ENCODE measurements around the gene AGBL1.

The AGBL1 gene

DNA sequence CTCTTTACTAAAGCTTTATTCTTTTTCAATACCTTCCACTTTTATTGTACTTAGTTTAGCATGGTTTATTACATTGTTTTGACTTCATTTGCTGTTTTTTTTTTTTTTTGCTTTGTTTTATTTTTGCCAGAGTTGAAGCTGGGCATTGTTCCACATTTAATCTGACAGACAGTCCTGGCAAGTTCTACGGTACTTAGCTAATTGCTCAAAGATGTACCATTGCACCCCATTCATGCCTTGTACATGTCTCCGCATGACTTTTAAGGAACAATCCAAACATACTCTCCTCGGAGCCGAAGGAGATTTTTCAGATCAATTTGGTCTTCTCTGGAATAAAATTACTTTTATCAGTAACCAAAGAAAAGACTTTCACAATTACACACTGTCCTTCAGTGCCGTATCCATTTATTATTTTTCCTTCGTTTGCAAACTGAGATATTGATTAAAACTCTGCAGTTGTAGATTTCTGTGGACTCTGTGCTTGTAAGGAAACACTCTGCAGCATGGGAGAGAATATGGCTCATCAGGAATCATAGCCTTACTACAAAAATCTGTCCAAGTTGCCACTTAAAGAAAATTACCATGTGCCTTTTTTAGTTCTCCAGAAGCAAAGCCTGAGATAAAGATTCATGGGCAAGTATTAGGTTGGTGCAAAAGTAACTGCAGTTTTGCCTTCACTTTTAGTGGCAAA, 952.0 kb downstream of the AGBL1 start:
- Histone ChIP-seq H3K79me2 (ENCODE audit: insufficient read depth, low read length) (no peaks in the 10 kb centered on the region), H2AFZ (ENCODE audit: low read depth, low read length, severe bottlenecking) (no peak overlapping the region), H3K9me3 (ENCODE audit: insufficient read depth, low read length) (no peaks in the 10 kb centered on the region), H3K27me3 (ENCODE audit: low read length) (no peaks in the 10 kb centered on the region), H3K4me3 (ENCODE audit: insufficient read depth, low read length, poor library complexity, severe bottlenecking) (no peak overlapping the region), H3F3A (ENCODE audit: insufficient read depth) (no peaks in the 10 kb centered on the region), H3K9me2 (replicated peaks; ENCODE audit: insufficient read depth, low read length) (no peaks in the 10 kb centered on the region), H3K9ac (ENCODE audit: low read length) (no peak overlapping the region), H3K36me3 (ENCODE audit: low read length) (no peaks in the 10 kb centered on the region), H3K27ac (ENCODE audit: low read depth, low read length) (no peak overlapping the region), H4K20me1 (ENCODE audit: low read depth, low read length) (no peaks in the 10 kb centered on the region), H3K4me2 (ENCODE audit: low read depth, low read length, poor library complexity, severe bottlenecking) (no peak overlapping the region)
- TF ChIP-seq EZH2phosphoT487 (conservative IDR thresholded peaks at IDR 0.05; ENCODE audit: low read length): no peak
- TF ChIP-seq, protein P1, sequence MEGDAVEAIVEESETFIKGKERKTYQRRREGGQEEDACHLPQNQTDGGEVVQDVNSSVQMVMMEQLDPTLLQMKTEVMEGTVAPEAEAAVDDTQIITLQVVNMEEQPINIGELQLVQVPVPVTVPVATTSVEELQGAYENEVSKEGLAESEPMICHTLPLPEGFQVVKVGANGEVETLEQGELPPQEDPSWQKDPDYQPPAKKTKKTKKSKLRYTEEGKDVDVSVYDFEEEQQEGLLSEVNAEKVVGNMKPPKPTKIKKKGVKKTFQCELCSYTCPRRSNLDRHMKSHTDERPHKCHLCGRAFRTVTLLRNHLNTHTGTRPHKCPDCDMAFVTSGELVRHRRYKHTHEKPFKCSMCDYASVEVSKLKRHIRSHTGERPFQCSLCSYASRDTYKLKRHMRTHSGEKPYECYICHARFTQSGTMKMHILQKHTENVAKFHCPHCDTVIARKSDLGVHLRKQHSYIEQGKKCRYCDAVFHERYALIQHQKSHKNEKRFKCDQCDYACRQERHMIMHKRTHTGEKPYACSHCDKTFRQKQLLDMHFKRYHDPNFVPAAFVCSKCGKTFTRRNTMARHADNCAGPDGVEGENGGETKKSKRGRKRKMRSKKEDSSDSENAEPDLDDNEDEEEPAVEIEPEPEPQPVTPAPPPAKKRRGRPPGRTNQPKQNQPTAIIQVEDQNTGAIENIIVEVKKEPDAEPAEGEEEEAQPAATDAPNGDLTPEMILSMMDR (IDR thresholded peaks at IDR 0.05; ENCODE audit: insufficient read depth, low read length, poor library complexity, severe bottlenecking): no peak

DNA sequence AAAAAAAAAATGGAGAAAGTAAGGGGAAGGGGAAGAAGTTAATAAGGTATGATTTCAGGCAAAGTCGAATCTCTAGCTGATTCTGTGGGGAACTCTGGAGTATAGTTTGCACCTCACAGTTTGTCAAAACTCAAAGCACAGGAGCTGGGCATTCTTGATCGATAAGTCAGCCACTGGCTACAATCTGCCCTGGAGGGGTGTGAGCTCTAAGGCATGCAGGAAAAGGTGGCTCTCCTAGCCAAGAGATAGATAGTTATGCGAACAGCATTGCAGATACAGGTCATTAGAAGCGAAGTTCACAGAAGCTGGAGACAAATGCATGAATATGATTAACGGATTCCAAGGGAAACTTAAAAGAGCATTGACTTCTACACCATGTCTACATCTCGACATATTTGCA, 952.6 kb downstream of the AGBL1 start:
- Histone ChIP-seq H3K4me2 (ENCODE audit: low read depth, low read length, poor library complexity, severe bottlenecking) (no peak overlapping the region), H3K79me2 (ENCODE audit: insufficient read depth, low read length) (no peaks in the 10 kb centered on the region), H4K20me1 (ENCODE audit: low read depth, low read length) (no peaks in the 10 kb centered on the region), H3K27ac (ENCODE audit: low read depth, low read length) (no peak overlapping the region), H3F3A (ENCODE audit: insufficient read depth) (no peaks in the 10 kb centered on the region), H3K27me3 (ENCODE audit: low read length) (no peaks in the 10 kb centered on the region), H3K9ac (ENCODE audit: low read length) (no peak overlapping the region), H2AFZ (ENCODE audit: low read depth, low read length, severe bottlenecking) (no peak overlapping the region), H3K9me3 (ENCODE audit: insufficient read depth, low read length) (no peaks in the 10 kb centered on the region), H3K4me3 (ENCODE audit: insufficient read depth, low read length, poor library complexity, severe bottlenecking) (no peak overlapping the region), H3K36me3 (ENCODE audit: low read length) (no peaks in the 10 kb centered on the region), H3K9me2 (replicated peaks; ENCODE audit: insufficient read depth, low read length) (no peaks in the 10 kb centered on the region)
- TF ChIP-seq EZH2phosphoT487 (conservative IDR thresholded peaks at IDR 0.05; ENCODE audit: low read length): no peak
- TF ChIP-seq, protein P1 (IDR thresholded peaks at IDR 0.05; ENCODE audit: insufficient read depth, low read length, poor library complexity, severe bottlenecking): no peak

DNA sequence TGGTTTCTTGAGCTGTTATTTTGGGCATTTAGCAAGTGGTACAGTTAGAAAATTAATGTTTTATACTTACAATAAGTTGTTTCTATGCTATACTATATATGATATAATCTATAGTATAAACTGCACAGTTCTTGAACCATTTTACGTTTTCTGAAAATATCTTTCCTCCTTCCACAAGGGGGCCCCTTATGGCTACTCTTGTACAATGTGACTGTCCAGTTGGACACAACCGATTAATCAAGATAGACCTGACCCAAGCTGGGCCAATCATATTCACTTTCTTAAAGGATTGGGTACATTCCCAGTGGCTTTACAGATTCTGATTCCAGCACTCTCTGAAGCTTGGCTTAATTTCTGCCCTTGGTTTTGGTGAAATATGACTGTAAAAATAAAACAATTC, 953.4 kb downstream of the AGBL1 start:
- no peaks in the 10 kb centered on the region for H3F3A ChIP-seq (ENCODE audit: insufficient read depth)
- no peak overlapping the region for H3K27ac ChIP-seq (ENCODE audit: low read depth, low read length)
- H3K79me2 ChIP-seq (ENCODE audit: insufficient read depth, low read length): no peaks in the 10 kb centered on the region
- H4K20me1 ChIP-seq (ENCODE audit: low read depth, low read length): no peaks in the 10 kb centered on the region
- no peaks in the 10 kb centered on the region for H3K9me3 ChIP-seq (ENCODE audit: insufficient read depth, low read length)
- no peaks in the 10 kb centered on the region for H3K36me3 ChIP-seq (ENCODE audit: low read length)
- no peak for TF ChIP-seq EZH2phosphoT487 (conservative IDR thresholded peaks at IDR 0.05; ENCODE audit: low read length)
- TF ChIP-seq, protein P1 (IDR thresholded peaks at IDR 0.05; ENCODE audit: insufficient read depth, low read length, poor library complexity, severe bottlenecking): no peak
- H3K27me3 ChIP-seq (ENCODE audit: low read length): no peaks in the 10 kb centered on the region
- no peak overlapping the region for H2AFZ ChIP-seq (ENCODE audit: low read depth, low read length, severe bottlenecking)
- no peak overlapping the region for H3K4me3 ChIP-seq (ENCODE audit: insufficient read depth, low read length, poor library complexity, severe bottlenecking)
- H3K9ac ChIP-seq (ENCODE audit: low read length): no peak overlapping the region
- H3K4me2 ChIP-seq (ENCODE audit: low read depth, low read length, poor library complexity, severe bottlenecking): no peak overlapping the region
- H3K9me2 ChIP-seq (replicated peaks; ENCODE audit: insufficient read depth, low read length): no peaks in the 10 kb centered on the region

All from SU-DHL-6 (cell line).